Fibroblast of skin of scalp (primary cell): ENCODE measurements around the gene KLHL40.
"Not testable (repeated sequence)": the region's sequence is repeated elsewhere in the genome, so short reads cannot be mapped to it uniquely, and the experiment has no call there.

Experiments
- DNase-seq: peaks from one replicate; pipeline ENCODE4 v3.0.0-alpha.2; 2013

Gene KLHL40

GRCh38 chr3:42705962-42706585 lies 20.7 kb downstream of the KLHL40 start:
- DNase-seq, result no peak

DNA sequence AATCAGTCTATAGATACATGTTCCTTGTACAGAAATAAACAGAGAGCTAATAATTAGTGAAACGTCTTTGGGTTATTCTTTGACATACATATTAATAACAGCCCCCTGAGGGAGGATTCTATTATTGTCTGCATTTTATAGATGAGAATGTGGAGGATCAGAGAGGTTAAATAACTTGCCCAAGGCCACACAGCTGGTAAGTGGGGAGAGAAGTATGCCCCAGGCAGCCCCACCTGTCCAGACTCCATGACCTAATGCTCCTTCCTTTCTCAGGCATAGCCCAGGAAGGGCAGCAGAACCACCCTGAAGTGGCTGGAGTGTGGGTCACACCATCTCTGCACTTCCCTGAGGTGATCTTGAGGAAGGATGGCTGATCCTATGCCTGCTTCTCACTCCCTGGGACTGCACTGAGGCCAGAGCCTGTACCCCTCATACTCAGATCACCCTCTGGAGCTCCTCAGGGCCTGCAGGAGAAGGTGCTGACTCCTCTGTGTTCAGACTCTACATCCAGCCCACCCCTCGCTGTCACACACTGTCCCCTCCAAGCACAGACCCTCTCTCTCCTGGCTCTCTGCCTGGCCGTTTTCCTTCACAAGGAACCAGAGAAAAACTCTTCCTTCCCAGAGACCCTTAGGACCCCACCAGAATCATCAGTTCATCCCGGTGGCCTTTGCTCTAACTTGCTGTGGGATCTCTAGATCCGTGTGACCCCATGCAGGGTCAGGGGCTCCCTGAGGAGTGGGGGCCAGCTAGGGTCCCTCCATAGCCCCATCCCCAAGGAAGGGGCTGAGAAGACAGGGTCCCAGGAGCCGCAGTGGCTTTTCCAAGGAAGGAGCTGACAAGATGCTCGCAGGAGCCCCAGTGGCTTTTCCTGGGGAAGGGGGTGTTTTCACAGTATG lies 21.6 kb downstream of the KLHL40 start:
- DNase-seq, result no peak

DNA sequence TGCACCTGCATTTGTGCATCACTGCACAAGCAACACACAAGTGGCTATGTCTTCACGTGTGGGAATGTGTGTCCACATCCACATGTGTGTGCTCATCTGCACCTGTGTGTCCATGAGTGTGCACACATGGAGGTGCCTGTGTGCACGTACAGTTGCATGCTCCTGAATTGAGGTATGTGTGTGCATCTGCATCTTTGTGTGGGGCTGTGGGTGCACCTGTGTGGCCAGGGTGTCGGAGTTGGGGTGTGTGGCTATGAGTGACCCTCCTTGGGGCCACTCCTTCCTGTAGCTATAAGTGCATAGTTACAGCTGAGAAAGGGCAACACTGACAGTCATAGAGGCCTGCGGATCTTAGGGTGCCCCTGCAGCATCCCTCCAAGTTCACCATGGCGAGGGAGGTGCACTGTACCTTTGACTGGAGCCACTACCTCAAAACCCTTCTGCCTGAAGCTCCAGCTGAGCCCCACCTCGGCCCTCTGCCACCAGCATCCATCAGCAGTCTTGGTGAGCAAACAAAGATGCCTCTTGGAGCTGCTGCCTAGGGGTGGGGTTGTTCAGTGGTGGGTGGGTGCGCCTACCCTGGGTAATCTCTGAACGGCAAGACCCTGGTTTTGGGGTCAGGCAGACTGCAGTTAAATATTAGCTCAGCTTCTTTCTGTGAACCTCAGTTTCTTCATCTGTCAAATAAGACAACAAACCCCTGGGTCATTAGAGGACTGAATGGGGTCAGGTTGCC lies 22.5 kb downstream of the KLHL40 start:
- DNase-seq, result no peak

DNA sequence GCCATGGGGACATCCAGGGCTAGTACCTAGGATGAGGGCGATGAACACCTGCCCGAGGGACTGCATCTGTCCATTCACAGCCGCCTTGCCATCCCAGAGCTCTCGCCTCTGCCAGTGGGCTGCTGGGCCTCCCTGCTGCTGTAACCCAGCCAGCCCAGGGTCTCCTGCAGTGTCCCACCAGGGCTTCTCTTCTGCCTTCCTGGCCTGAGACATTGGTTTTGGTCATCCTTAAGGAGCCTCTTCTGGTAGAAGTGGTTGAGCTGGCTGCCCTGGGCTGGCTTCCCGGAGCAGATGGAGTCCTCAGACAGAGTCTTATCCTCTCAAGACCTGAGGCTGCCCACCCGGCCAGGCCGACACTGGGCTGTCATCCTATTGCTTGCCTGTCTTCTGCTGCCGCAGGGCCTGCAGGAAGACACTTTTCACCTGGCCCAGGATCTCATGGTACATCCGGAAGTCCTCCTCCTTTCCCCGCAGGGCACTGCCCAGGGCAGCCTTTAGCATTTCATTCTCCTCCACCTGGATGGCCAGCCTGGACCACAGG lies 23.3 kb downstream of the KLHL40 start:
- no peak for DNase-seq

GRCh38 chr3:42709621-42710020 lies 24.3 kb downstream of the KLHL40 start:
- no peak for DNase-seq

DNA sequence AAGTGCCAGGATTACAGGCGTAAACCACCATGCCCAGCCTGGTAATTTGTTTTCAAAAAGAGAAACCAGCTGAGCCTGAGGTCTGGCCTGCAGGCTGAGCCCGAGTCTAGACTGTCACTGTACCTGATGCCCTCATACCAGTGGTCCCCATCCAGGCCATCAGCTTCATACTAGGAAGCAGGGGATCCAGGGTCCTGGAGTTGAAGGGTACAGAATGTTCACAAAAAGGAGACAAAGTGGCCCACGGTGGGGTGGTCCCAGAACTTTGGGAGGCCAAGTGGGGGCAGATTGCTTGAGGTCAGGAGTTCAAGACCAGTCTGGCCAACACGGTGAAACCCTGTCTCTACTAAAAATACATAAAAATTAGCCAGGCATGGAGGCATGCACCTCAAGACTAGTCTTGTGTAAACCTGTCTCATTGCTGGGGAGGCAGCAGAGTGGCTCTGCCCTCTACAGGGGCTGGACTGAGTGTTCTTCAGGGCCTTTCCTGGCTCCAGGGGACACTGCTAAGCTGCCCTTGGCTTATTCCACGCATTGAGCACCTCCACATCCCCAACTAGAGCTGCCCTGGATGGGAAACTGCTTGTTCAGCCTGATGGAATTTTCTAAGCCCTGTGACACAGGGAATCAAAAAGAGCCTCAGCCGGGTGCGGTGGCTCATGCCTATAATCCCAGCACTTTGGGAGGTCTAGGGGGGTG lies 25.1 kb downstream of the KLHL40 start:
- DNase-seq, result no peak

GRCh38 chr3:42711491-42712343 lies 26.4 kb downstream of the KLHL40 start:
- DNase-seq, result peak; percentile 3

- no peak for DNase-seq
These were observed 27.0 kb downstream of the KLHL40 start for GRCh38 chr3:42712344-42712648.

GRCh38 chr3:42712688-42713372 lies 27.5 kb downstream of the KLHL40 start:
- DNase-seq, result no peak

- DNase-seq, result no peak
These were observed 28.4 kb downstream of the KLHL40 start for GRCh38 chr3:42713747-42714146.

GRCh38 chr3:42714171-42714852 lies 29.0 kb downstream of the KLHL40 start:
- no peak for DNase-seq

DNA sequence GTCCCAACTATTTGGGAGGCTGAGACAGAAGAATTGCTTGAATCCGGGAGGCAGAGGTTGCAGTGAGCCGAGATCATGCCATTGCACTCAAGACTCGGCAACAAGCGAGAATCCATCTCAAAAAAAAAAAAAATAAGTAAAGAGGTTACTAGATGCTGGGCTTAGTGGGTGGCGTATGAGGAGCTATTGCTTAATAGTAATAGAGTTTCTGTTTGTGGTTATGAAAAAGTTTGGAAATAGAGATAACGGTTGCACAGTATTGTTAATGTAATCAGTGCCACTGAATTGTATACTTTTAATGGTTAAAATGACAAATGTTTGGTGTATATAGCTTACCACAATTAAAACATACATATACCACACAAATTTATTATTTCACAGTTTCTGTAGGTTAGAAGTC lies 32.0 kb downstream of the KLHL40 start:
- DNase-seq, result no peak

DNA sequence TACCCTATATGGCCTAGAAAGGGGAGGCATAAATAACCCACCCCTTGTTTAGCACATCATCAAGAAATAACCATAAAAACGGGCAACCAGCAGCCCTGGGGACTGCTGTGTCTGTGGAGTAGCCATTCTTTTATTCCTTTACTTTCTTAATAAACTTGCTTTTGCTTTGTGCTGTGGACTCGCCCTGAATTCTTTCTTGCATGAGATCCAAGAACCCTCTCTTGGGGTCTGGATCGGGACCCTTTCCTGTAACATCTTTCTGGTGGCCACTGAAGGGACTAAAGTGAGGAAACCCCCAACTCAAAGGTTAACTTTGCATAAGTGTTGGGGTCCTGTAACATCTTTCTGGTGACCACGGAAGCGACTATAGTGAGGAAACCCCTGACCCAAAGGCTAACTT lies 33.0 kb downstream of the KLHL40 start:
- DNase-seq, result no peak

GRCh38 chr3:42719002-42719401 lies 33.7 kb downstream of the KLHL40 start:
- no peak for DNase-seq

- DNase-seq, result no peak
These were observed 34.8 kb downstream of the KLHL40 start for GRCh38 chr3:42720126-42720525.

GRCh38 chr3:42721690-42722089 lies 36.4 kb downstream of the KLHL40 start:
- no peak for DNase-seq

- DNase-seq, result not testable (repeated sequence)
These were observed 37.1 kb downstream of the KLHL40 start for GRCh38 chr3:42722442-42722841.

- no peak for DNase-seq
These were observed 37.9 kb downstream of the KLHL40 start for GRCh38 chr3:42723219-42723618.

DNA sequence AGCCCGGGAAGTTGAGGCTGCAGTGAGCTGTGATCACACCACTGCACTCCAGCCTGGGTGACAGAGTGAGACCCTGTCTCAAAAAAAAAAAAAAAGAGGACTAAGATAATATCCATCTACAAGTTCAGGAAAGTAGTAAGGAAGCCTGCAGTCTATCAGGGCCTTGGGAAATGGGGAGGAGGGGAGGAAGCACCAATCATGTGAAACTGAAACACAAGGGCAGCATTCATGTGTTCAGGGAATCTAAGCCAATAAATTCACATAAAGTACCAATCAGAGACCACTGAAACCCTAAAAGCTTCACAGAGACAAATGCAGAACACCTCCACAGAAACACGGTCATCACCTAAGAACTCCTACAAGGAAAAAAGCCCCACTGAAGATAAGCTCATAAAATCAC lies 40.1 kb downstream of the KLHL40 start:
- no peak for DNase-seq

DNA sequence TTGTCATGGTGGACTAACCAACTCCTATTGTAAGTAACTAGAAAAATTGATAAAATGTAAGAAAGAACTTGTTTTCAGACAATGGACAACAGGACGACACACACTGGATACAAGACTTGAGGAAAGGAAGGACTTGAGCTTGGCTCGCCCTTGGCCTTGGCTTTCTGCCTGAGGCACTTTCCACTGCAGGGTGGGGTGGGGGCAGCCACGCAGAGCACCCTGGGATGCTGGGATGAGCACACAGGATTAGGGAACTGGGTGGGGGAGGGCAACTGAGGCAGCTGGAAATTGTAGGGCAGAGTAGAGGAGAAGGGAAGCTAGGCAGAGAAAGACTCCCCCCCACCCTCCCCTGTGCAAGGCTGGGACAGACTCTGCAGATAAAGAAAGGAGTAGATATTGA lies 42.7 kb downstream of the KLHL40 start:
- DNase-seq, result no peak
